ENCODE measurements around the gene RPRD1B. TPM values are rescaled to one million over a fixed set of nuclear protein-coding genes. Genes with fewer than 3 reads are reported as not detected.

The RPRD1B gene
- total and polyA plus RNA-seq, 2 of the 8 experiments (the other 6 are each of a cell fraction or from before 2014, with no cell fraction given): 10.3 to 20.9 TPM

DNA sequence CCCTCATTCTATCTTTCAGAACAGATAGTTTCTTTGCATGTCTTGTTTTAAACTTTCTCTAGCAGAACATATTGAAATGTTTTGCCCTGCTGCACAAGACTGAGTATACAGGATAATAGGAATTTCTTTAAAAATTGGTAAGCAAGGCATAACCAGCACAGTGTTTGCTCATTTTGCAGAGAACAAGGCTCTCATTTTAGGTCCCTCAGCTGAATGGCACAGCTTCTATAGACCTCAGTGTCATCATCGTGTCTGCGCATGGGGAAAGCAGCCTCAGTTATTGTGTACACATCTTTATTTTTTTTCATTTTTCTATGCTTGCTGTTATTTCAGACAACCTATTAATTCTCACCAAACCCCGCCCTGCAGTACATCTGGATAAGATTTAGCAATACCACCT, 36.0 kb upstream of the RPRD1B start:
- no peak overlapping the region for H2BK120ac ChIP-seq (replicated peaks; ENCODE audit: low read depth, low read length)
- H3K36me3 ChIP-seq (ENCODE audit: control insufficient read depth in 2 of 4, insufficient read depth in 4 of 4, low read length in 3 of 4): peaks cover 17 to 77% (median 63%) of the 10 kb centered on the region in 4 experiments
- FAIRE-seq: no peak
- CTCF ChIA-PET (ENCODE audit: partially characterized antibody): interaction anchor here (1.3 to 2.2 kb wide), 3 partner anchors 54 to 433 kb away, joined by 3 to 6 read pairs (median 5); no protein-coding TSS in a partner anchor
- no peak overlapping the region for H3K4me2 ChIP-seq (ENCODE audit: insufficient read depth in 1 of 2, low read depth in 2 of 2, low read length in 2 of 2)
- H4K8ac ChIP-seq (ENCODE audit: extremely low read depth, insufficient read depth, low read length): no peak overlapping the region
- H2AK5ac ChIP-seq (ENCODE audit: low read depth, low read length): no peak overlapping the region
- WGBS, 2 experiments (ENCODE audit: extremely low coverage in 1 of 2, insufficient coverage in 1 of 2, insufficient read length in 1 of 2, insufficient replicate concordance in 2 of 2, low coverage in 1 of 2, low lambda C conversion rate in 2 of 2, missing lambda C conversion rate in 1 of 2): 84% methylated on average over 3 of the region's 3 CpGs; no CpG with 5 or more reads in 1 of the 2 experiments
- H3K23me2 ChIP-seq (ENCODE audit: low read depth, low read length): no peaks in the 10 kb centered on the region
- H4K5ac ChIP-seq (ENCODE audit: insufficient read length, low read depth, low read length): no peak overlapping the region
- H3K18ac ChIP-seq (ENCODE audit: extremely low read depth, low read length): no peak overlapping the region
- no peak overlapping the region for H2BK5ac ChIP-seq (ENCODE audit: low read depth, low read length)
- peaks cover 2% of the 10 kb centered on the region for H3K79me1 ChIP-seq (ENCODE audit: low read depth, low read length)
- H3K4me1 ChIP-seq (replicated peaks in 1 of 4; ENCODE audit: control insufficient read depth in 3 of 4, insufficient read depth in 4 of 4, low read length in 3 of 4): no peaks in the 10 kb centered on the region; a peak in 2 of 7 replicates
- H3K79me2 ChIP-seq (ENCODE audit: control insufficient read depth in 1 of 2, insufficient read depth in 2 of 2, low read length in 2 of 2): no peaks in the 10 kb centered on the region
- DNase-seq (ENCODE audit: low read depth in 1 of 2, low spot score in 2 of 2): no peak
- H3K27ac ChIP-seq (ENCODE audit: low read depth, low read length): no peak overlapping the region
- H3K9me3 ChIP-seq (ENCODE audit: insufficient read depth in 2 of 2, low read depth in 1 of 2, low read length in 1 of 2): no peaks in the 10 kb centered on the region
- no peak overlapping the region for H3K14ac ChIP-seq (ENCODE audit: insufficient read length)
- H3K4me3 ChIP-seq (ENCODE audit: extremely low read depth in 1 of 4, insufficient read depth in 2 of 4, low read depth in 3 of 4, low read length in 4 of 4): no peak overlapping the region
- no peak overlapping the region for H3K56ac ChIP-seq (replicated peaks; ENCODE audit: insufficient read length, low read depth, low read length)
- H3K4ac ChIP-seq (replicated peaks; ENCODE audit: insufficient read length, low read depth, low read length): no peak overlapping the region
- no peak overlapping the region for H2BK20ac ChIP-seq (ENCODE audit: low read length)
- H2AFZ ChIP-seq (ENCODE audit: low read length): no peak overlapping the region
- POLR2A ChIA-PET (ENCODE audit: partially characterized antibody): interaction anchor here (0.7 kb wide), 1 partner anchor 35 kb away, joined by 3 read pairs; no protein-coding TSS in a partner anchor
- peaks cover 3 to 10% of the 10 kb centered on the region in 2 experiments for H4K20me1 ChIP-seq (replicated peaks in 1 of 2; ENCODE audit: control insufficient read depth in 1 of 2, insufficient read depth in 2 of 2, low read length in 2 of 2)
- H2BK15ac ChIP-seq (ENCODE audit: low read length): no peak overlapping the region
- TF ChIP-seq BRCA1 (IDR thresholded peaks at IDR 0.05; ENCODE audit: low read depth, low read length): no peak
- no peak for TF ChIP-seq POU5F1 (IDR thresholded peaks at IDR 0.05; ENCODE audit: low read depth, low read length)
- no peak for TF ChIP-seq JUN (IDR thresholded peaks at IDR 0.05; ENCODE audit: low read depth, low read length)
- TF ChIP-seq MAFK (IDR thresholded peaks at IDR 0.05; ENCODE audit: low read depth, low read length): no peak
- TF ChIP-seq NANOG (IDR thresholded peaks at IDR 0.05; ENCODE audit: insufficient read depth, low read depth, low read length, poor library complexity, severe bottlenecking): no peak
- TF ChIP-seq GTF2F1 (IDR thresholded peaks at IDR 0.05; ENCODE audit: borderline replicate concordance, low read depth, low read length): no peak
- TF ChIP-seq TCF12 (IDR thresholded peaks at IDR 0.05; ENCODE audit: low read depth, low read length): no peak
- no peak for TF ChIP-seq GABPA (IDR thresholded peaks at IDR 0.05; ENCODE audit: borderline replicate concordance, insufficient read depth, low read length)
- no peak overlapping the region for H4K91ac ChIP-seq (replicated peaks; ENCODE audit: insufficient read length, low read length)
- H2BK12ac ChIP-seq (ENCODE audit: low read depth, low read length): no peak overlapping the region
- no peak overlapping the region for H3K9ac ChIP-seq (replicated peaks in 1 of 4; ENCODE audit: extremely low read depth in 1 of 4, low read depth in 3 of 4, low read length in 3 of 4)
- no peak overlapping the region for H3K23ac ChIP-seq (ENCODE audit: insufficient read length)
- H3K27me3 ChIP-seq (replicated peaks in 1 of 4; ENCODE audit: control insufficient read depth in 3 of 4, extremely low read depth in 1 of 4, insufficient read depth in 3 of 4, low read length in 3 of 4): no peaks in the 10 kb centered on the region
